DND-41 (cell line): Measurements from ENCODE around the gene BNC2.

Experiments
- ATAC-seq: fragments of 200-7000 bp; cut with Tn5 transposase; 3 replicates; pipeline ENCODE4 v1.9.1; 2021; ENCODE audit warnings: low read depth; ENCODE audit not compliant: insufficient read depth
- DNase-seq: peaks from one replicate; pipeline ENCODE4 v3.0.0-alpha.2; 2020
- H2AFZ ChIP-seq: 2 replicates; pipeline ENCODE4 v1.6.0; 2012; ENCODE audit warnings: low read depth, low read length
- H3K27ac ChIP-seq: 2 replicates; pipeline ENCODE4 v1.5.1; 2012; ENCODE audit warnings: low read length, inconsistent platforms
- H3K27me3 ChIP-seq: fragments of 200-600 bp; sonication (generic); 2 replicates; pipeline ENCODE4 v1.6.0; 2012; ENCODE audit warnings: low read length, mild to moderate bottlenecking, inconsistent platforms; ENCODE audit not compliant: insufficient read depth, poor library complexity
- H3K36me3 ChIP-seq: 2 replicates; pipeline ENCODE4 v1.5.1; 2012; ENCODE audit warnings: low read length, inconsistent platforms; ENCODE audit not compliant: insufficient read depth
- H3K4me1 ChIP-seq: 2 replicates; pipeline ENCODE4 v1.5.1; 2012; ENCODE audit warnings: mild to moderate bottlenecking, low read length; ENCODE audit not compliant: insufficient read depth
- H3K4me2 ChIP-seq: 2 replicates; pipeline ENCODE4 v1.6.0; 2012; ENCODE audit warnings: mild to moderate bottlenecking, moderate library complexity, low read length, inconsistent platforms; ENCODE audit not compliant: insufficient read depth
- H3K4me3 ChIP-seq, 2 experiments: fragments of 200-600 bp in 1 of 2; shearing (Covaris generic) in 1 of 2; 2 replicates each; pipeline ENCODE4 v1.5.1; 2012 to 2016; ENCODE audit warnings: inconsistent platforms in 2 of 2, low read length in 2 of 2, mild to moderate bottlenecking in 2 of 2, low read depth in 1 of 2, moderate library complexity in 1 of 2
- H3K79me2 ChIP-seq: 2 replicates; pipeline ENCODE4 v1.6.0; 2012; ENCODE audit warnings: low read length, inconsistent platforms; ENCODE audit not compliant: insufficient read depth
- H3K9ac ChIP-seq: 2 replicates; pipeline ENCODE4 v1.6.0; 2012; ENCODE audit warnings: low read depth, mild to moderate bottlenecking, inconsistent platforms, low read length, moderate library complexity
- H3K9me3 ChIP-seq: 2 replicates; pipeline ENCODE4 v1.5.1; 2012; ENCODE audit warnings: low read length, moderate library complexity, mild to moderate bottlenecking, inconsistent platforms; ENCODE audit not compliant: insufficient read depth, severe bottlenecking
- H4K20me1 ChIP-seq: 2 replicates; pipeline ENCODE4 v1.6.0; 2012; ENCODE audit warnings: low read length; ENCODE audit not compliant: insufficient read depth
- EZH2 ChIP-seq: IDR thresholded peaks from 3 replicates; pipeline ENCODE4 v1.6.1; 2012; ENCODE audit warnings: borderline replicate concordance, low read depth, mild to moderate bottlenecking, moderate library complexity, low read length, inconsistent platforms; ENCODE audit not compliant: severe bottlenecking
- TF ChIP-seq, protein P1 (sequence below): IDR thresholded peaks from 2 replicates; pipeline ENCODE4 v1.5.1; 2012; ENCODE audit warnings: borderline replicate concordance, low read length, moderate library complexity, mild to moderate bottlenecking; ENCODE audit not compliant: poor library complexity, severe bottlenecking; ENCODE audit errors: extremely low read depth

BNC2 gene

DNA sequence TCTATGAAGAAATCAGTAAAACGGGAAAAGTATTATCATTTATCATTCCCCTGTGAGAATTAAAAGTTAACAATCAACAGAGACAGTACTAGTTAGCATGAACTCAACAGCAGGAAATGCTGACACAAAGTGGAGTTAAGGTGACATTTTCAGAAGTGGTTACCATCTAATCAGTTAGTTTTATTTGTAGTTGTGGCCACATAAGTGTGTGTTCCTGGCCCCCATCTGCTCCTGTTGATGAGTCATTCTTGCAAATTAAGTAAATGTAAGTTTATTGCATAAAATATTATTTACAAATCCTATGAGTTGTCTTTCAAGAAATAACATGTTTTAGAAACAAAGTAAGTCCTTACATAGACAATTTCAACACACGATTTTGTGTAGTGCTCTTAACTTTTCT is 8.9 kb upstream of the BNC2 start:
- no peaks in the 10 kb centered on the region for H3K79me2 ChIP-seq
- no peak overlapping the region for H2AFZ ChIP-seq
- H3K9ac ChIP-seq: no peak overlapping the region
- H3K4me3 ChIP-seq: no peak overlapping the region
- H3K4me1 ChIP-seq: peaks cover 23% of the 10 kb centered on the region
- H3K4me2 ChIP-seq: no peak overlapping the region
- DNase-seq: no peak
- TF ChIP-seq, protein P1, sequence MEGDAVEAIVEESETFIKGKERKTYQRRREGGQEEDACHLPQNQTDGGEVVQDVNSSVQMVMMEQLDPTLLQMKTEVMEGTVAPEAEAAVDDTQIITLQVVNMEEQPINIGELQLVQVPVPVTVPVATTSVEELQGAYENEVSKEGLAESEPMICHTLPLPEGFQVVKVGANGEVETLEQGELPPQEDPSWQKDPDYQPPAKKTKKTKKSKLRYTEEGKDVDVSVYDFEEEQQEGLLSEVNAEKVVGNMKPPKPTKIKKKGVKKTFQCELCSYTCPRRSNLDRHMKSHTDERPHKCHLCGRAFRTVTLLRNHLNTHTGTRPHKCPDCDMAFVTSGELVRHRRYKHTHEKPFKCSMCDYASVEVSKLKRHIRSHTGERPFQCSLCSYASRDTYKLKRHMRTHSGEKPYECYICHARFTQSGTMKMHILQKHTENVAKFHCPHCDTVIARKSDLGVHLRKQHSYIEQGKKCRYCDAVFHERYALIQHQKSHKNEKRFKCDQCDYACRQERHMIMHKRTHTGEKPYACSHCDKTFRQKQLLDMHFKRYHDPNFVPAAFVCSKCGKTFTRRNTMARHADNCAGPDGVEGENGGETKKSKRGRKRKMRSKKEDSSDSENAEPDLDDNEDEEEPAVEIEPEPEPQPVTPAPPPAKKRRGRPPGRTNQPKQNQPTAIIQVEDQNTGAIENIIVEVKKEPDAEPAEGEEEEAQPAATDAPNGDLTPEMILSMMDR: no peak
- TF ChIP-seq EZH2: no peak
- no peaks in the 10 kb centered on the region for H3K27me3 ChIP-seq
- H4K20me1 ChIP-seq: no peaks in the 10 kb centered on the region
- no peaks in the 10 kb centered on the region for H3K9me3 ChIP-seq
- H3K36me3 ChIP-seq: no peaks in the 10 kb centered on the region
- no peak overlapping the region for H3K27ac ChIP-seq
- ATAC-seq: peak; percentile 54; the same call in 2 of the 3 replicates

DNA sequence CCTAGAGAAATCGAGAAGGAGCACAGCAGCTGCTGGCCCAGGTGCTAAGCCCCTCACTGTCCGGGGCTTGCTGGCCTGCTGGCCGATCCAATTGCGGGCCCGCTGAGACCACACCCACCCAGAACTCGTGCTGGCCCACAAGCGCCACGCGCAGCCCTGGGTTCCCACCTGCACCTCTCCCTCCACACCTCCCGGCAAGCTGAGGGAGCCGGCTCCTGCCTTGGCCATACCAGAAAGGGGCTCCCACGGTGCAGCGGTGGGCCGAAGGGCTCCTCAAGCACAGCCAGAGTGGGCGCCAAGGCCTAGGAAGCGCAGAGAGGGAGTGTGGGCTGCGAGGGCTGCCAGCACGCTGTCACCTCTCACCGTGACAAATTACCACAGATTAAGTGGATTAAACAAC is 6.8 kb upstream of the BNC2 start:
- no peaks in the 10 kb centered on the region for H4K20me1 ChIP-seq
- H3K4me2 ChIP-seq: no peak overlapping the region
- peaks cover 10% of the 10 kb centered on the region; the same call in 1 of the 2 replicates for H3K4me1 ChIP-seq
- TF ChIP-seq EZH2: no peak
- TF ChIP-seq, protein P1: no peak
- no peak overlapping the region for H2AFZ ChIP-seq
- no peak overlapping the region for H3K27ac ChIP-seq
- H3K36me3 ChIP-seq: no peaks in the 10 kb centered on the region
- no peaks in the 10 kb centered on the region for H3K27me3 ChIP-seq
- DNase-seq: no peak
- no peaks in the 10 kb centered on the region for H3K9me3 ChIP-seq
- no peak overlapping the region for H3K4me3 ChIP-seq
- no peak for ATAC-seq
- H3K79me2 ChIP-seq: no peaks in the 10 kb centered on the region
- no peak overlapping the region for H3K9ac ChIP-seq

DNA sequence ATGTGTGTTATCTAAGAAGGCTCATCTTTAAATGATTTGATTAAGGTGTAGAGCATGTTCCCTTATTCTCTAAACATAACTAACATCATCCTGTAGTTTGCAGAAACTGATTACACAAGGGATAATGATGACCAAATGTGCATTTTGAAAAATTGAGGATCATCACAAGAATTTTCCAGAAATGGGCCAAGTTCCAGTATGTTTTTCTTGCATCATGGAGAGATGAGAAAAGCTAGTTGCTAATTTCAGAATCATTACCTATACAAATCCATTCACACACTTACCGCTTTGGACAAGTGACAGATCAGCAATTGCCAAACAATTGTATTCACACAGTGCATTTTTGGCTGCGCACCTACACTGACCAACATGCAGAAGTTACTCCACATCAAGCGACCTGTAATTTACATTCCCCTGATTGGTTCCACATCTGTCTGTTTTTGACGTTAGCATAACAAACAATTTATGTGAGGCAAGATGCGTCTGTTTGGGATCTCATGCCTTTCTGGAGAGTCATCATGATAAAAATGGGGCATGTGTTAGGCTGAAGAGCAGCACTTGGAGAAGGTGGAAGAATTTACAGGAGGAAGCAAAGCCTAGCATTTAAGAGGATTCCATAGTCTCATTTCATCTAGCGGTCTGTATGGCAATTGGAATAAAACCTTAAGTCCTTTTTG is 2.8 kb upstream of the BNC2 start:
- Histone ChIP-seq H3K4me2 (no peak overlapping the region), H3K4me3 (no peak overlapping the region), H4K20me1 (0 out of 2 replicates have a peak, but pooled peaks cover 3% of the 10 kb centered on the region), H3K9me3 (no peaks in the 10 kb centered on the region), H2AFZ (no peak overlapping the region), H3K36me3 (no peaks in the 10 kb centered on the region), H3K27ac (no peak overlapping the region), H3K79me2 (no peaks in the 10 kb centered on the region), H3K4me1 (peaks cover 34% of the 10 kb centered on the region), H3K27me3 (peaks cover 37% of the 10 kb centered on the region), H3K9ac (no peak overlapping the region)
- no peak for DNase-seq
- TF ChIP-seq EZH2: no peak
- TF ChIP-seq, protein P1: no peak
- no peak for ATAC-seq
